ENCODE measurements around the gene SMAD7.

The SMAD7 gene

DNA sequence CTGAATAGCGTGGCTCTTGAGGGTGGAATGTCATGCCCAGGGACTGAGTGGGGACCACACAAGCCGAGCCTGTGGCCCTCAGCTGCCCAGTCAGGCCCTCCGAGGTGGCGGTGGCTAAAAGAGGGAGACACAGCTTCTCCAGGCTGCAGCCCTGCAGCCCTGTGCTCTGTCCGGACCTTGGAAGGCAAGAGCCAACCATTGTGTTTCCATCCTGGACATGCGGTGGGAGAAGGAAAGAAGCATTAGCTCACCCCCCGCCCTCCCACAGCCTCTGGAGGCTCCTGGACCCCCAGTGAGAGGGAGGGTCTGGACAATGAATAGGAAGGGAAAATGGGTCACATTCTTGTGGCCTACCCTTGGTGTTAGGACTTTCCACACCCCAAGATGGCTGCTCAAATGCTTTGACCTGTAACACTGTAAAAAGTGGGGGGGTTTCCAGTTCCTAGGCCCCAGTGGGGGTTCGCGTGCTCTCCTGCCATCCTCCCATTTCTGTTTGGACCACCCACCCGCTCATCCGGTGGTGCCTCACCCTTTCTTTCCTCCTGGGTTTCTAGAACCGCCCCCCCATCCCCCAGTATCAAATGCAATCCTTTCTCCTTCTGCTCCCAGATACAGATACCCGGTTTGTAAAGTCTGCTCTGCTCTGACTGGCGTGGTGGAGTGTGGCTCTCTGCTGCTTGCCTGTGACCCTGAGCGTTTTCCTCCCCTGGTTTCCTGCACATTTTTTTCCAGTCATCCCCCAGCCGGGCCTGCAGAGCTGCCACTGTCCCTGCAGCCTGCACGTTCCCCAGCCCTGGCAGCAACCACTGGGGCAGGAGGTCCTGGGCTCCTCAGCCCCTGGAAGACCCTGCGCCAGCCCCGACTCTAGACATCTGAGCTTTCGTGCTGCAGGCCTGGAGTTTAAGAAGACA lies 36.3 kb upstream of the SMAD7 start:
- DNase-seq (ENCODE audit: low spot score), result no peak

DNA sequence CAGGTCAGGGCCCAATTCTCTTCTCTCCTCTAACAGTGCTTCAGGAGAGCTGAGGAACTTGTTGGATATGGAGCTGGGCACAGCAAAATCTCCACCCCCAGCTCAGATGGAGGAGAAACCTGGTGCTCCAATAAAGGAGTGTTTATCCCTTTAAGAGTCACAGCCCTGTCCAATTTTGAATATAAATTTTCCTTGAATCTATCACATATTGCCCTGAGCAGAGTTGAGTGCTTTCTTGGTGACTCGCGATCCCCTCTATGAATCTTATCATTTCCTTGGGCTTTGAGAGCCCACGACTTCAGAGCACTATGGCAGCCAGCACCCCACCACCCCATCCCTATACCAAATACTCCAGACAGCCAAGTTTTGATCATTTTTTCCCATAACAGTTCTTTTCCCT lies 34.4 kb upstream of the SMAD7 start:
- no peak for DNase-seq (ENCODE audit: low spot score)

DNA sequence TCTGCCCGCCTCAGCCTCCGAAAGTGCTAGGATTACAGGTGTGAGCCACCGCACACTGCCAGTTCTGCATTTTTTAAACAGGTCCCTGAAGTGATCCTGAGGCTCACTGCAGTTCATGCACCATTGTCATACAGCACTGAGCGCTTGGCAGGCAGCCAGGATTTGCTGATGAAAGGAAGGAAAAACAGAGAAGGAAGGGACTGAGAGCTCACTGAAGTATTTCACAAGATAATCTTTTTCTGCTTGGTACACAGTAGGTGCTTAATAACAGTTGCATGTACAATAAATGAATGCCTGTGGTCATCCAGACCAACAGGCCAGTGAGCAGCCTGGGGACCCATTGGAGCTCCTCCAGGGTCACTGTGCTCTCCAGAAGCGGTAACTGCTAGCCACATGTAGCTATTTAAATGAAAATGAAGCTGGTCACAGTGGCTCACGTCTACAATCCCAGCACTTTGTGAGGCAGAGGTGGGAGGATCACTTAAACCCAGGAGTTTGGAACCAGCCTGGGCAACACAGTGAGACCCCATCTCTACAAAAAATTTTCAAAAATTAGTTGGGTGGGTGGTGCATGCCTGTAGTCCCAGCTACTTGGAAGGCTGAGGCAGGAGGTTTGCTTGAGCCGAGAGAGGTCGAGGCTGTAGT lies 33.1 kb upstream of the SMAD7 start:
- no peak for DNase-seq (ENCODE audit: low spot score)

DNA sequence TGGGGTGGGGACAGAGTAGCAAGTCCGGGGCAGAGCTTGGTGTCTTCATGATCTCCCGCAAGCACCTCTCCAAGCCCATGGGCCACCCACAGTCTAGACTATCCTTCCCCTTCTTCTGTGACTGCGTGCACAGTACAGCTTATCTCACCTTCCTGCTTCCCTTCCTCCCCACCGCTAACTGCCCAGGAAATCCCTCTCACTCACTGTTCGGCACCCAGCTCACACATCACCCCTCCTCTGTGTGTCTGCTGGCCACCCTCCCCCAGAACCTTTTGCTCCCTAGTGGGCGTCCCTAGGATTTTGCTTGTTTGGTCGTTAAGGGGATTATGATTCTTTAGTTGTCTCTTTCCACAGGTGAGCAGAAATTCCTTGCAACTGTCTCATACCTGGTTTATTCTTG lies 31.5 kb upstream of the SMAD7 start:
- no peak for DNase-seq (ENCODE audit: low spot score)

DNA sequence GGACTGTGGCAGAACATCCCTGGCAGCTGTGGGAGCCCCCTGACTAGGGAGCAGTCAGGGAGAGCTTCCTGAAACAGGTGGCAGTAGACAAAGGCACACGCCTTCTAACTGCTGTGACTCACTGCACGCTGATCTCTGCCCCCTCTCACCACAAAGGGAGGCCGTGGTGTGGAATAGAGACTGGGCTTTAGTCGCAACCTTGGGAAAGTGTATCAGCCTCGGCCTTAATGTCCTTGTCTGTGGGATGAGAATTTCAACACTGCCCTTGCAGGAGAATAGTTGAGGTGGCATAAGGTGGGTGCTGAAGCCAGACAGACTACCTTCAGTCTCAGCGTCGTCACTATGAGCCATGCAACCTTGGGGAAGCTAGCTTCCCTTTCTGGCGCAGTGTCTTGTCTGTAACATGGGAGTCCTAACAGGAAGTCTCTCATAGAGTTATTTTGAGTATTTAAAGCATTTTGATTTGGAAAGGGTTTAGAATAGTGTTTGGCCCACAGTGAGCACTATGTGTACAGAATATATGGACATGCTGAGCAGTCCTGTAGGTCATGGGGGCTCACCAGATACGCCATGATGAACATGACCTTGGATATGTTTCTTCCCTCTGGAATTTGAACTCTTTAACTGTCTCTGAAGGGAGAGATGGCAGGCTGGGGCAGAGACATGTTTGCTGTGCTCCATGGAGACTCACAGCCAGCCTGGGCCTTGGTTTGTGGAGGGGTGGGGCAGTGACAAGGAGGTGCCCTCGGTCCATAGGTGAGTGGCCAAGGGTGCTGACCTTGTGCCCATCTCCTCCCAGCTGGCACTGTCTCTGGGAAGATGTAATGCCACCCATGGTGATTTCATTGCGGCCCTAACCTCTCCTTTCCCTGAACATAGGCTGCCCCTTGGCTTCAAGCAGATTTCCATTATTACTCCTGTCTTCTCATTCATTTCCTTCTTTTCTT lies 29.5 kb upstream of the SMAD7 start:
- peak; percentile 71 for DNase-seq (ENCODE audit: low spot score)

DNA sequence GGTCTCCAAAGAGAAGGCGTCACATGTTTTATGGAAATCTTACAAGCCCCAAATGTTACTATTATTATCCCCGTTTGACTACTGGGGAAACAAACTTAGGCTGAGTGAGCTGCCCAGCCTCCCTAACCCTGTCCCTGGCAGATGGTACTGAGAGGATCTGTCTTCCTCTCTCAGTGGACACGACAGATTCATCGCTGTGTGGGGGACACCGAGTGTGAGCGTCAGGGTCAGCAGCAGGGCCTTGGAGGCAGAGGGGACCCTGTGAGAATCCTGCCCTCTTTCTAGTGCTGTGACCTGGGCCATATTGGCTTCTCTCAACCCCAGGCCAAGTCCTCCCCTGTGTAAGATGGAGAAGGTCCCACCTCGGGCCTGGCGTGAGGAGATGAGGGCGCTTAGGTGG lies 27.1 kb upstream of the SMAD7 start:
- no peak for DNase-seq (ENCODE audit: low spot score)

DNA sequence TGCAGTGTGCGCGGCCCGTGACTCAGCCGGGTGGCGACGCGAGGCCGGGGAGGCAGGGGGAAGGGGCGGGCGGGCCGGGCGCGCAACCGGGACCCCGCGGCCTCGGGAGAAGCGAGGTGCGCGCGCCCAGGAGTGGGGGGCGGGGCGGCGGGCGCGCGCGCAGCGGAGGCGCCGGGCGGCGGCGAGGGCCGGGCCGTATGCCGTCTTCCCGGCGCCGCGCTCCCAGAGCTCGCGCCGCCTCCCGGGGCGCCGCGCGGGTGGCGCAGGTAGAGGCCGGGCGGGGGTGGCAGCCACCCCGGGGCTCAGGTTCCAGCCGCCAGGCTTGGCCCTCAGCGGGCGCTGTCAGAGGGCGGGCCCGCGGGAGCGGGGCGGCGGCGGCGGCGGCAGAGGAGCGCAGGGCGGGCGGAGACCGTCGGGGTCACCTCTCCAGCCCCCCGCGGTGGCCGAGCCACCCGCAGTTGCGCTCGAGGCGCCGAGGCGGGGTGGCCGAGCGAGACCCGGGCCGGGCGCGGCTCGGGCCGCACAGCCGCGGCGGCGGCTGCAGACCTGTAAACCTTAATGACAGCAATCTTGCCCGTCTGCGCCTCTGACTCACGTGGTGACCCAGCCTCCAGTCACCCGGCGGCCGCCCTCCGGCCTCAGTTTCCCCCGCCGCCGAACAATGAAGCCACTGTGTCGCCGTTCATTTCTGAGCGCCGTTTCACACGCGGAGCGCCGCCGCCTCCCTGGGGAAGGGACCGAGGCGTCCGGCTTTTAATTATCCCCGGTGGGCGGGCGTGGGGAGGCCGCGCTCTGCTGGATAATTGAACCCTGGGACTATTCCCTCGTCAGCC lies 25.3 kb upstream of the SMAD7 start:
- peak; percentile 42 for DNase-seq (ENCODE audit: low spot score)

DNA sequence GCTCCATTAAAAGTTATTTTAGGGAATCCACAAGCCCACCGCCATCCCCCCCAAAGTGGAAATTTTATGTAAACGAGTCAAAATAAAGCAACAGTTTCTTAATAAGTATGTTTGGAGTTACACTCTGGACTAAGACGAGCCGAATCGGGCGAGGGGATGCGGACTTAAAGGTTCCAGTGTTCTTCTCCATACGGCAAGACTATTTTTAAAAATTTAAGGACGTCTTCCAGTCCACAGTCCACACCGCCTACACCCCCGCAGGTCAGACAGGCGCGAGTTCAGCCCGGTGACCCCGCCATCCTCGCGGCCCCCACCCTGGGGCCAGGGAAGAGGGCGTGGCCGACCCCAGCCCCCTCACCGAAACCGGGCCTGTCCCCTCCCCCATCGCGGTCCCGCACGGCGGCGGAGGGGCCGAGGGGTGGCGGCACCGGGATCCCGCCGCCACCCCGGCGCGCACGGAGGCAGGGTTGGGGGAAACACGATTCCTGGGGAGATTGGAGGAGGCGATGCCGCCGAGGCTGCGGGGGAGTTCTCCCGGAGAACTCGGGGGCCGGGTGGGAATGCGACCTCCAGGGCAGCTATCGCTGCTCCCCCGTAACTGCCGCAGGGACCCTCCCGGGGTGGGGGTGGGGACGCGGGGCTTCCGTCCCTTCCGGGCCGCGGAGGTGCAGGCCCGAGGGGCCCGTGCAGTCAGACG lies 24.5 kb upstream of the SMAD7 start:
- no peak for DNase-seq (ENCODE audit: low spot score)

DNA sequence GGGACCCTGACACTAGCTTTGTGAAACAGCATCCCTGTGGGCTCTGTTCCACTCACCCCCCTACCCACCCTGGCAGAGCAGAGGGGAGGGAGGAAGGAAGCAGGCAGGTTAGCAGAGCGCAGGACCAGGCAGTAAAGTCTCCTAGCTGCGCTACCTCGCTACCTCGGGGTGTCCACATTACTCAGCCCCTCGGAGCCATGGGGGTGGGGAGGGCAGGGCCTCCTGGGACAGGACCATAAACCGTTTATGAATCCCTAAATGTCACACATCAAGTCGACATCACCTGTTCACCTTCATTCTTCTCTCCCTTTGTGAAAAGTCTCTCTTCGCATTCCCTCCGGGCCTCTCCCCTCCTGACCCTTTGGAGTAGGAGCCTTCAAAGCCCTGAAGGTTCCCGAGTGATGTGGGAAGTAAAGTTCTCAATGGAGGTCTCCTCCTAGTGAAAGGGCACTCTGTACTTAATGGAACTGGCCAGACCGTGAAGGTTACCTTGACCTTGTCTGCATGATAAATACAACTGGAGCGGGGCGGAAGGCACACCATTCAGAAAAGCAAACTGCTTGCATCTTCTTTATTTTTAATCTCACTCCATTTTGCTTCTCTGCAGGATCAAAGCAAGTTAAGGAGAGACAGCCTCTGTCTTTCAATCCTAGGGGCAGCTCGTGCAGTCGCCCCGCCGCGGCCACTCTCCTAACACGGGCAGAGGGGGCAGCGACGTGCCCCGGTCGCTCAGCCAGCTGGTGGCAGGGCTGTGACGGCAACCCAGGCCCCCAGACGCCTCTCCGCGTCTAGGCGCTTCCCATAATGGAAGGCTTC lies 23.7 kb upstream of the SMAD7 start:
- DNase-seq (ENCODE audit: low spot score), result no peak

DNA sequence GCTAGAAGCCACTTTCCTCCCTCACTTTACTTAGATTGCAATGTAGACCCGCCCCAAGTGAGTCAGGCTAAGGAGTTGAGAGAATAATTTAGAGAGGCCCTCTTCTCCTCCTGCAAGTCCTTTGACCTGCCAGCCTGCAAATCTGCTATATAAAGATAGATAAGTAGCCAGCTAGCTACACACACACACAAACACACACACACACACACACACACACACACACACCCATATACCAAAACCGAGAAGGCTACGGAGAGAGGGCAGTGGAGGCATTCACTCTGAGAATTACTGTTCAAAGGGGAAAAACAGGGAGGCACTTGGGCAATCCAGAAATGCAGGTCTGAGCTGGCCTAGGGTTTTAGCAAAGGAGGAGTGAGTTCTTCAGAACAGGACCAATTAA lies 23.0 kb upstream of the SMAD7 start:
- no peak for DNase-seq (ENCODE audit: low spot score)

DNA sequence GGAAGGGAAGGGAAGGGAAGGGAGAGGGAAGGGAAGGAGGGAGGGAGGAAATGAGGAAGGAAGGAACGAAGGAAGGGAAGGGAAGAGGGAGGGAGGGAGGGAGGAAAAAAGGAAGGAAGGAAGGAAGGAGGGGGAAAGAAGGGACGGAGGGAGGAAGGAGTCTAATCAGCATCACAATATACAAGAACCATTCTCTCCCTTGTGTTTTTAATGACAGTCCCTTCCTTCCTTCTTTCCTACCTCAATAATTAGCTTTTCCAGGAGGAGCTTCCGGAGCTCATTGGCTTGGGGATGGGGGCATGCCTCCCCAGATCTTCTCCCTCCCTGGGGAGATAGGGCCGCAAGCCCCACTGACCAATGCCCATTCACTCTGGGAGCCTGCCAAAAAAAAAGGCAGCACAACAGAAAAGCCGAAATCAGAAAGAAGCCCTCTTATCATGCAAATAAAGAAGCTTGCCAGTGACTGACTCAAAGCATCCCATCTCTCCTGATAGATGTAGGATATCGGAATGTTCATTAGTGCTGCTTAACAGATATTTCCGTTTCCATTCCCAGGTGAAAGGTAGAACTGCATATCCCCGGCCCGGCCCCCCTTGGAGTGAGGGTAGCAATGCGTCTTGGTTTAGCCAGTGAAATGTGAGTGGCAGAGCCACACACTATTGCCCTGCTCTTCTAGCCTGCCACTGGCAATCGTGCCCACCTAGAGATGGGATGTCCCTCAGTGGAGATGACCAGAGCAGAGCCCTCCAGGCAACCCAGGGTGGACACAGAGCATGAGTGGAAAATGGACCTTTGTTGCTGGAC lies 17.8 kb upstream of the SMAD7 start:
- DNase-seq (ENCODE audit: low spot score), result no peak

DNA sequence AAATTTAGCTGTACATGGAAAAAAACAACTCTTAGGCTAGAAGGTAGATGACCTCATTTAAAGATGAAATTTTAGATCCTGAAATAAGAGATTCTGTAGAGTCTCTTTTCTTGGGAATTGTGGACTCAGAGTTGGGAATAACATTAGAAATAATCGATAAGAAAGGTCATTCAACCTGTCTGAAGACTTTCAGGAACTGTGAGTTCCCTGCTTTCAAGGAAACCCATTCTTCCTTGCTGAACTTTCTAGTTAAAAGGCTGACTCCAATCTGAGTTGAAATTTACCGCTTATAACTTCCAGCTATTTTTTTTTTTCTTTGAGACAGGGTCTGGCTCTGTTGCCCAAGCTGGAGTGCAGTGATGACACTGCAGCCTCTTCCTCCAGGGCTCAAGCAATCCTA lies 16.8 kb upstream of the SMAD7 start:
- DNase-seq (ENCODE audit: low spot score), result no peak

DNA sequence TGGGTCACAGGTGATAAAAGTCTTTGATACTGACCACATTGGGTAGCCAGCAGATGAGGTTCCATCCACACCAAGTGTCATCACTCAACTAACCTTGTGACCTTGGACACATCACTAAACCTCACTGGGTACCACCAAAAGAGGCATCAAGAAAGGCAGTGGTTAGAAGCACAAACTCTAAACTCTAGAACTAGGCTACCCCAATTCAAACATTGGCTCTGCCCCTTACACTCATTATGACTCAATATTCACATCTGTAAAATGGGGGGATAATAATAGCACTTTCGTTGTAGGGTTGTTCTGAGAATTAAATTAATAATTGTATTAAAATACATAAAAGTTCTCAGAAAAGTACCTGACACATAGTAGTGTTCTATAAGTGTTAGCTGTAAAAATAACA lies 15.8 kb upstream of the SMAD7 start:
- DNase-seq (ENCODE audit: low spot score), result no peak

DNA sequence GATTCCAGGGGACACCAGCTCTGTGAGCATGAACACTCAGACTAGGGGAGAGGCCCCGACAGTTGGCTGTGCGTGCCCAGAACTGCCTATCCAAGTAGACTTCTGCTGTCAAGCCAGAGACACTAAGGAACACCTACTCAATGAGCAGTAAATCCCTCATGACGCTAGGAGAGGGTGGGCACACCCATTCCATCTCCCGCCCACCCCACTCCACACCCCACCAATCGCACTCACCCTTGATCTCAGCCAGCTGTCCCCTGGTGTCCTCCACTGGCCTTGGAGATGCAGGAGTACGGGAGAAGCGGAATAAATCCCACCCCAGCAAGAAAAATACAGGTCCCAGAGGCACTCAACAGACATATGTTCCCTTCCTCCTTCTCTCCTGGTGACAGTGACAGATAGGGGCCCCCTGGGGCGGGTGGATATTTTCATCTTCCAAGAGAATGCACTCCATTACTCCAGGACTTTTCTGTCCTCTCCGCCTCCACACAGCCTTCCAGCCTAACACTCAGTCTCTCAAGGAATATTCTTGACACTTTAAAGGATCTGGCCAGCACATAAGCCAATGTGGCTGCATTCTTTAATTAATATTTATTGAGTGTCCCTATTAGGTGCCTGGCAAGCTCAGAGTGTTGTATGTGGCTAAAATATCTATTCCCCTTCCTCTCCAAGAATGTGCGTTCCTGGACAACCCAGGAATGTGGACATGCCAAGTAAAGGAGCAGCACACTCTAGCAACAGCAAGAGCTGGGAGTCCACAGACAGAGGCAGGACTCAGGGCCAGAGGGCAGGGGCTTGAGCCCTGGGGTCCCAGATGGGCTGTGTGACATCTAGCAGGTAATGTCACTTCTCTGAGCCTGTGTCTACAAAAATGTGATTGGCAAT lies 13.1 kb upstream of the SMAD7 start:
- DNase-seq (ENCODE audit: low spot score), result no peak

DNA sequence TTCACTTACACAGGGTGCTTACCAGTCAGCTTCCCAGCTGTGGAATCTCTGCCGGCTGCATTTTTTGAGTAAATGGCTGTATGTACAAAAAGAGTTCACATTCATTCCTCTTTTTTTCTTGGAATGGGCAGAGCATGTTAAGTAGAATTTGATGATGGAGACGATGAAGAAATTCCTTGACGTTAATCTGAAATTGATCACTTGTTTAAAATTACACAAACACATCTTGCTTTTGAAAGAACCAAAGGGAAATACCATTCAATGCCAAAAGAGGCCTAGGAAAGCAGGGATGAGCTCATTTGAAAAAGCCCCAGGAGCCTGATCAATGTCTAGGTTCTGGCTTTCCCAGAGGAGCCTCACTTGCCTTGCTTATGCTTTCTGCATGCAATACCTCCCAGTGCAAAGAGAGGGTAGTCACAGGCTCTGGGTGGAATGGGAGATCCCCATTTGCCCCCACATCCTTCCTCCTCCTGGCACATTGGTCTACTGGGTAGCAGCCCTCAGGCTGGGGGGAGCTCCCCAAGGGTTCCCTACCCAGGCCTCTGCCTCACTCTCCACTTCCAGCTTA lies 12.3 kb upstream of the SMAD7 start:
- DNase-seq (ENCODE audit: low spot score), result no peak

DNA sequence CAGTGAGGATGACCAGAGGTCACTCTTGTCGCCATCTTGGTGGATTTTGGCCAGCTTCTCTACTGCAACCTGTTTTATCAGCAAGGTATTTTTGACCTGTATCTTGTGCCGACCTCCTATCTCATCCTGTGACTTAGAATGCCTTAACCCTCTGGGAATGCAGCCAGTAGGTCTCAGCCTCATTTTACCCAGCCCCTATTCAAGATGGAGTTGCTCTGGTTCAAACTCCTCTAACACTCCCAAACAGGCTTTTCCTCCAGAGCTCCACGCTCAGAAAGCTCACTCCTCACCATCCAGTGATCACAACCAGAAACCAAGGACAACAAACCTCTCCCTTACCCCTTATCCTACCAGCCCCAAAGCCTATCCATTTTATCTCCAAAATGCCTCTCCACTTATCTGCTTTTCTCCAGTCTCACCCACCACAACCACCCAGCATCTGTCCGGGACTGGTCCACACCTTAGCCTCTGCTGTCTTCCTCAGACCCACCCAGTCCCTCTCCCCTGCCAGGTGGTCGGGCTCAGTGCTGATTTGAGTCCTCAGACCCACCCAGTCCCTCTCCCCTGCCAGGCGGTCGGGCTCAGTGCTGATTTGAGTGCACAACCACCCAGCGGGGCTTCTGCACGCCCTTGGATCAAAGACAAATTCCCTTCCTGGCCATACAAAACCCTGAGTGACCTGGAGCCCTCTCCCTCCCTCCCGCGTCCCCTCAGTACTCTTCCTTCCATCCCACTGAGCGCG lies 11.7 kb upstream of the SMAD7 start:
- no peak for DNase-seq (ENCODE audit: low spot score)

DNA sequence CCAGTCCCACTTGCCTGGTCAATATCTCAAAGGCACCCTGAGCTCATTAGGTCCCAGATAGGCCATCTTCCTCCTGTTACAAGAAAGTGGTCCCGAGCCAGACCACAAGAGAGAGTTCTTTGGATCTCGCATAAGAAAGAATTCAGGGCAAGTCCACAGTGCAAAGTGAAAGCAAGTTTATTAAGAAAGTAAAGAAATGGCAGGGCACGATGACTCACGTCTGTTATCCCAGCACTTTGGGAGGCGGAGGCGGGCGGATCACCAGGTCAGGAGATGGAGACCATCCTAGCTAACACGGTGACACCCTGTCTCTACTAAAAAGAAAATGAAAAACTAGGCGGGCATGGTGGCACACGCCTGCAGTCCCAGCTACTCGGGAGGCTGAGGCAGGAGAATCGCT lies 10.8 kb upstream of the SMAD7 start:
- no peak for DNase-seq (ENCODE audit: low spot score)
